ENCODE results near the gene PSTPIP2. TPM values are rescaled to one million over a fixed set of nuclear protein-coding genes. Genes with fewer than 3 reads are reported as not detected.

The PSTPIP2 gene
- total RNA-seq, 1 donor from 2014 or later: 6.1 TPM

DNA sequence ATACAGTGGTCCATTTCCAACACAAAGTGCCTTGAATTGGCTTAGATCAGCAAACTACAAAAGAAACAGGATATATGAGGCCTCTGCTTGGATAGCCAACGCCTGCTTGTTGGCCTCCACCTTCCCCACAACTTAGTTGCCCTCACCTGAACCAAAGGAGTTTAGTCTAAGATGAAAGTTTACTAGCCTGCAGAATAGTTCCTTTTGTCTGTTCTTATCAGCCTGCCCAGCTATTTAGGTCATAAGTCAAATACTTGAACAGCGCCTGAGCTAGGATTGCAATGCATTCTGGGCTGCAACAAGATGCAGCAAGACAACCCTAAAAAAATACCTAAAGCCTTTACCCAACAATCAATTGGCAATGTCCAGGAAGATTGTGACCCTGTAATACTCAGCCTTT, 91.8 kb downstream of the PSTPIP2 start:
- Mint-ChIP-seq H3K4me3 (ENCODE audit: low read depth) (no peak overlapping the region), H3K27ac (peak overlapping the region; percentile 84), H3K36me3 (ENCODE audit: insufficient read depth) (no peaks in the 10 kb centered on the region), H3K27me3 (no peaks in the 10 kb centered on the region), H3K4me1 (ENCODE audit: low read depth) (peaks cover 6% of the 10 kb centered on the region), H3K9me3 (ENCODE audit: low read depth) (no peaks in the 10 kb centered on the region)
- TF ChIP-seq, protein P1, sequence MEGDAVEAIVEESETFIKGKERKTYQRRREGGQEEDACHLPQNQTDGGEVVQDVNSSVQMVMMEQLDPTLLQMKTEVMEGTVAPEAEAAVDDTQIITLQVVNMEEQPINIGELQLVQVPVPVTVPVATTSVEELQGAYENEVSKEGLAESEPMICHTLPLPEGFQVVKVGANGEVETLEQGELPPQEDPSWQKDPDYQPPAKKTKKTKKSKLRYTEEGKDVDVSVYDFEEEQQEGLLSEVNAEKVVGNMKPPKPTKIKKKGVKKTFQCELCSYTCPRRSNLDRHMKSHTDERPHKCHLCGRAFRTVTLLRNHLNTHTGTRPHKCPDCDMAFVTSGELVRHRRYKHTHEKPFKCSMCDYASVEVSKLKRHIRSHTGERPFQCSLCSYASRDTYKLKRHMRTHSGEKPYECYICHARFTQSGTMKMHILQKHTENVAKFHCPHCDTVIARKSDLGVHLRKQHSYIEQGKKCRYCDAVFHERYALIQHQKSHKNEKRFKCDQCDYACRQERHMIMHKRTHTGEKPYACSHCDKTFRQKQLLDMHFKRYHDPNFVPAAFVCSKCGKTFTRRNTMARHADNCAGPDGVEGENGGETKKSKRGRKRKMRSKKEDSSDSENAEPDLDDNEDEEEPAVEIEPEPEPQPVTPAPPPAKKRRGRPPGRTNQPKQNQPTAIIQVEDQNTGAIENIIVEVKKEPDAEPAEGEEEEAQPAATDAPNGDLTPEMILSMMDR (IDR thresholded peaks at IDR 0.05; ENCODE audit: unreplicated experiment): no peak
- DNase-seq (ENCODE audit: low spot score, unreplicated experiment): no peak

DNA sequence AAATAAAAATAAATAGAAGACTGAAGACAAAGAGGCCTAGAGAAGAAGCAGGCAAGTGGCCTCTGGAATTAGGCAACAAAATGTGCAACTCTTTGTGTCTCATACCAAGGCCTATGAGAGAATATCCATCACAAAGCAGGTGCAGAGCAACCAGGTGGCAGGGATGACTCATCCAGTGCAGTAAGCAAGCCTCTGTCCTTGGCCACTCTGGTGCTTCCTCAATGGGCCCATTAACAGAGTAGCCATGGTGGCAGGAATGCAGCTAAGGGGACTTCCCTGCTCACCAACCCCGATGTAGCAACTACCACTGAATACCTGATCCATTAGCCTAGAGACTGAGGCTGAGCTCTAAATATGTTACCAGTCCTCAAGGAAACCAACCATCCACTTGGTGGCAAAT, 94.0 kb downstream of the PSTPIP2 start:
- no peaks in the 10 kb centered on the region for H3K27me3 Mint-ChIP-seq
- no peak for DNase-seq (ENCODE audit: low spot score, unreplicated experiment)
- no peaks in the 10 kb centered on the region for H3K36me3 Mint-ChIP-seq (ENCODE audit: insufficient read depth)
- no peak overlapping the region for H3K27ac Mint-ChIP-seq
- TF ChIP-seq, protein P1 (IDR thresholded peaks at IDR 0.05; ENCODE audit: unreplicated experiment): no peak
- H3K9me3 Mint-ChIP-seq (ENCODE audit: low read depth): no peaks in the 10 kb centered on the region
- H3K4me3 Mint-ChIP-seq (ENCODE audit: low read depth): no peak overlapping the region
- peaks cover 6% of the 10 kb centered on the region for H3K4me1 Mint-ChIP-seq (ENCODE audit: low read depth)

DNA sequence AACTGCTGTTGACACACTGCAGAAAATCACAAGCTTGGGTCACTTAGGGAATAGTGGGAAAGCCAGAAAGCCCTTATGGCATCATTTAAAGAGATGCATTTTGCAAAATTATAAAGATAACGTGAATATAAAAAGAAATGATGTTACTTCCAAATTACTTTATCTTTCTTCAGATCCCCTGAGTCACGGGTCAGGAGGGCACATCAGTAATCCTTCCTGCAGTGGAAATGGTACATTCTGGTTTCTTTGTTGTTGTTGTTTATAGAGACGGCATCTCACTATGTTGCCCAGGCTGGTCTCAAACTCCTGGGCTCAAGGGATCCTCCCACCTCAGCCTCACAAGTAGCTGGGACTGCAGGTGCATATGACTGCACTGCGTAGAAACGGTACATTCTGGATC, 95.1 kb downstream of the PSTPIP2 start:
- Mint-ChIP-seq H3K36me3 (ENCODE audit: insufficient read depth) (no peaks in the 10 kb centered on the region), H3K4me1 (ENCODE audit: low read depth) (peaks cover 6% of the 10 kb centered on the region), H3K27me3 (no peaks in the 10 kb centered on the region), H3K4me3 (ENCODE audit: low read depth) (no peak overlapping the region), H3K9me3 (ENCODE audit: low read depth) (no peaks in the 10 kb centered on the region), H3K27ac (no peak overlapping the region)
- DNase-seq (ENCODE audit: low spot score, unreplicated experiment): no peak
- TF ChIP-seq, protein P1 (IDR thresholded peaks at IDR 0.05; ENCODE audit: unreplicated experiment): no peak

DNA sequence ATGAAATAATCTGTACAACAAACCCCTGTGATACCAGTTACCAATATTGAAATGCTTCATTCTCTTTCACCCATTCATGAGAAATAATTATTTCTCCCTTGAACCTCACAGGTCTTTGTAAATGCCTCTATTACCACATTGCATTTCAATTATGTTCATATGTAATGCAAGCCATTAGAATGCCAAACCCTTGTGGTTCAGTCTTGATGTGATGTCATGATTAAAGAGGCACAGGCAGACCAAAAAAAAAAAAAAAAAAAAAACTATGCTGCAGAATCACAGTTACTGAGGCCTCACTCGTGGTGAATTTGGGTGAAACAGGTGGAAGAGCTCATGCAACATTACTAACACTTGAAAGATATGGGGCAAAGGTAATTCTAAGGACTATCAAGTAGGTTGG, 95.5 kb downstream of the PSTPIP2 start:
- no peak overlapping the region for H3K4me3 Mint-ChIP-seq (ENCODE audit: low read depth)
- no peak overlapping the region for H3K27ac Mint-ChIP-seq
- TF ChIP-seq, protein P1 (IDR thresholded peaks at IDR 0.05; ENCODE audit: unreplicated experiment): no peak
- no peaks in the 10 kb centered on the region for H3K27me3 Mint-ChIP-seq
- DNase-seq (ENCODE audit: low spot score, unreplicated experiment): no peak
- H3K9me3 Mint-ChIP-seq (ENCODE audit: low read depth): no peaks in the 10 kb centered on the region
- H3K4me1 Mint-ChIP-seq (ENCODE audit: low read depth): peaks cover 6% of the 10 kb centered on the region
- H3K36me3 Mint-ChIP-seq (ENCODE audit: insufficient read depth): no peaks in the 10 kb centered on the region

DNA sequence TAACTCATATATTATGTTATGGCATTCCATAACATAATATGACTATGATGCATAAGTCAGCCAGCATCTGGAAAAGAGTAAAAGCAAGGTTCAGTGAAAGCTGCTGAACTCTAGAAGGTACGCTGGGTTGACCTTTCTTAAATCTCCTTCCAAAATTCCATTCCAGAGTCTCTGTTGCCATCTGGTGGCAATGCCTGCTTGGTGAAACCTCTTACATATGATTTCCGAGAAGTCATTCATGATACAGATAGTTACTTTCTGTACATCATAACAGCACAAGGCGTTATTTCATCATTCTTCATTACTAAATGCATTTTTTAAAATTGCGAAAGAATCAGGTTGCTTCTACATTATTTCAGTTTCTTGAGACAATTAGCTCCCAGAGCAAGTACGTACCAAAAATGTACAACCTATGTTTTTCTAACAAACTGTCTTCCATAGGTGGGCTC, 97.9 kb downstream of the PSTPIP2 start:
- peak; percentile 25 for DNase-seq (ENCODE audit: low spot score, unreplicated experiment)
- Mint-ChIP-seq H3K4me1 (ENCODE audit: low read depth) (no peaks in the 10 kb centered on the region), H3K27ac (no peak overlapping the region), H3K4me3 (ENCODE audit: low read depth) (no peak overlapping the region), H3K27me3 (no peaks in the 10 kb centered on the region), H3K36me3 (ENCODE audit: insufficient read depth) (no peaks in the 10 kb centered on the region), H3K9me3 (ENCODE audit: low read depth) (no peaks in the 10 kb centered on the region)
- TF ChIP-seq, protein P1 (IDR thresholded peaks at IDR 0.05; ENCODE audit: unreplicated experiment): peak; percentile 71
